ENCODE data around the gene LY6G5C. TPM values are rescaled to one million over a fixed set of nuclear protein-coding genes. Genes with fewer than 3 reads are reported as not detected.

LY6G5C gene
- total and polyA plus RNA-seq, 2 donors (not counting 3 experiments of a cell fraction or from before 2014, with no cell fraction given) = 8.2 to 11.4 TPM

GRCh38 chr6:31707701-31708100 is 26.8 kb upstream of the LY6G5C start:
- H3K79me2 ChIP-seq (ENCODE audit: control insufficient read depth, insufficient read depth, low read length) = peaks cover under 1% of the 10 kb centered on the region
- no peak overlapping the region for H3K9ac ChIP-seq (replicated peaks; ENCODE audit: extremely low read depth, insufficient read depth, low read length)
- H3K9me3 ChIP-seq (replicated peaks; ENCODE audit: control insufficient read depth, insufficient read depth, low read length) = no peaks in the 10 kb centered on the region
- dilution Hi-C loops (cut with MboI; ENCODE audit: extremely low pct_ligation_motif_present, low sequenced_read_pairs) (no loop called here), intact Hi-C loops (cut with micrococcal nuclease) (no loop called here)
- TF ChIP-seq POLR2A (IDR thresholded peaks at IDR 0.05; ENCODE audit: low read depth, low read length) (no peak), POLR2AphosphoS5 (IDR thresholded peaks at IDR 0.05; ENCODE audit: insufficient read depth, low read depth, low read length) (no peak), FOS (IDR thresholded peaks at IDR 0.05; ENCODE audit: borderline replicate concordance, insufficient read depth, low read length) (no peak), CTCF (IDR thresholded peaks at IDR 0.05; ENCODE audit: extremely low read depth in 1 of 2, insufficient read depth in 1 of 2, low read depth in 1 of 2, low read length in 2 of 2) (no peak), MAX (IDR thresholded peaks at IDR 0.05; ENCODE audit: insufficient read depth, insufficient read length) (no peak), GATA2 (IDR thresholded peaks at IDR 0.05; ENCODE audit: insufficient read depth, insufficient read length, low read depth, low read length) (no peak), EZH2 (IDR thresholded peaks at IDR 0.05; ENCODE audit: borderline replicate concordance, low read depth, low read length, severe bottlenecking) (no peak), JUN (IDR thresholded peaks at IDR 0.05; ENCODE audit: borderline replicate concordance, insufficient read depth, insufficient read length, low read depth) (no peak), MYC (IDR thresholded peaks at IDR 0.05; ENCODE audit: low read depth, low read length) (no peak)
- no peaks in the 10 kb centered on the region for H3K9me1 ChIP-seq (replicated peaks; ENCODE audit: control insufficient read depth, extremely low read depth, insufficient read depth, low read length)
- BruUV-seq (replicated peaks) = no TSS peak
- peaks cover 8% of the 10 kb centered on the region for H3K4me1 ChIP-seq (ENCODE audit: control insufficient read depth, extremely low read depth, insufficient read depth, low read length)
- no peaks in the 10 kb centered on the region for H3K36me3 ChIP-seq (ENCODE audit: control insufficient read depth in 2 of 2, extremely low read depth in 1 of 2, insufficient read depth in 2 of 2, low read length in 2 of 2)
- FAIRE-seq (no peak), DNase-seq (ENCODE audit: low read depth, low spot score) (no peak)
- no peak overlapping the region for H3K4me2 ChIP-seq (ENCODE audit: insufficient read depth, low read length)
- CTCF ChIA-PET = no interaction called here
- H2AFZ ChIP-seq (ENCODE audit: low read depth, low read length) = no peak overlapping the region
- no peak overlapping the region for H3K4me3 ChIP-seq (replicated peaks in 1 of 3; ENCODE audit: insufficient read depth in 1 of 3, low read depth in 1 of 3, low read length in 3 of 3)
- POLR2A ChIA-PET = no interaction called here
- H4K20me1 ChIP-seq (replicated peaks; ENCODE audit: control insufficient read depth, extremely low read depth, insufficient read depth, low read length) = no peaks in the 10 kb centered on the region
- no peak overlapping the region for H3K27ac ChIP-seq (ENCODE audit: insufficient read depth, low read depth, low read length)
- H3K27me3 ChIP-seq (ENCODE audit: control insufficient read depth in 2 of 2, insufficient read depth in 2 of 2, low read length in 2 of 2) = no peaks in the 10 kb centered on the region

All from endothelial cell of umbilical vein (primary cell).